Tibial nerve (tissue), 4 donors: ENCODE data around the gene ZNF318. TPM values are rescaled to one million over a fixed set of nuclear protein-coding genes. Genes with fewer than 3 reads are reported as not detected.
"Not testable (repeated sequence)": the region's sequence is repeated elsewhere in the genome, so short reads cannot be mapped to it uniquely, and the experiment has no call there.

Experiments used
- DNase-seq, 2 donors: peaks; one replicate each; pipeline ENCODE4 v3.0.0-alpha.2; 2019; ENCODE audit warnings: low spot score in 2 of 2
- H3K27ac ChIP-seq, 4 donors: fragments of 200-600 bp; sonication (generic) in 3 of 4; one replicate each; pipeline ENCODE4 v1.5.1; 2017 to 2019; ENCODE audit warnings: mild to moderate bottlenecking in 1 of 4
- H3K27me3 ChIP-seq, 2 donors: fragments of 200-600 bp; sonication (generic) in 1 of 2; one replicate each; pipeline versions ENCODE4 v1.5.1 to v1.6.0; 2017 to 2019
- H3K36me3 ChIP-seq, 3 donors: fragments of 200-600 bp; sonication (generic); one replicate each; pipeline ENCODE4 v1.5.1; 2018 to 2019
- H3K4me1 ChIP-seq, 4 donors: fragments of 200-600 bp; sonication (generic) in 3 of 4; one replicate each; pipeline ENCODE4 v1.5.1; 2017 to 2019
- H3K4me3 ChIP-seq, 4 donors: fragments of 200-600 bp; sonication (generic) in 3 of 4; one replicate each; pipeline ENCODE4 v1.5.1; 2017 to 2019; ENCODE audit warnings: mild to moderate bottlenecking in 1 of 4, moderate library complexity in 1 of 4
- H3K9me3 ChIP-seq, 4 donors: fragments of 200-600 bp; sonication (generic) in 3 of 4; one replicate each; pipeline ENCODE4 v1.5.1; 2017 to 2019
- EP300 ChIP-seq, 2 donors: sonication (generic); formaldehyde crosslinking; IDR thresholded peaks; one replicate each; pipeline ENCODE4 v1.6.1; 2017; ENCODE audit warnings: antibody characterized with exemption in 2 of 2, mild to moderate bottlenecking in 1 of 2
- POLR2A ChIP-seq, 2 donors: fragments of 450-650 bp; IDR thresholded peaks; one replicate each; pipeline ENCODE4 v1.6.1; 2017; ENCODE audit warnings: antibody characterized with exemption in 2 of 2, mild to moderate bottlenecking in 2 of 2, moderate library complexity in 2 of 2
- WGBS, 2 donors: methylation state at CpG; one replicate each; pipeline ENCODE4 v1.1.5; 2018; 5-methylcytosine and 5-hydroxymethylcytosine counted together
- total RNA-seq, 4 donors: library from RNA; depleted of rRNA; stranded (reverse); fragments of >200 nt; gene quantifications; one replicate each; pipeline ENCODE4 v1.1.0, GENCODE V29; 2016
- TF ChIP-seq, protein P1 (sequence below), 5 experiments: fragments of 200-600 bp in 3 of 5; fragments of 450-650 bp in 2 of 5; sonication (generic) in 3 of 5; IDR thresholded peaks; one replicate each; pipeline ENCODE4 v1.5.1; 2016 to 2019; ENCODE audit warnings: antibody characterized with exemption in 5 of 5, mild to moderate bottlenecking in 3 of 5, moderate library complexity in 2 of 5

The ZNF318 gene
- total RNA-seq, 4 donors from 2014 or later, result 18.4 to 26.4 (median 22.9) TPM

DNA sequence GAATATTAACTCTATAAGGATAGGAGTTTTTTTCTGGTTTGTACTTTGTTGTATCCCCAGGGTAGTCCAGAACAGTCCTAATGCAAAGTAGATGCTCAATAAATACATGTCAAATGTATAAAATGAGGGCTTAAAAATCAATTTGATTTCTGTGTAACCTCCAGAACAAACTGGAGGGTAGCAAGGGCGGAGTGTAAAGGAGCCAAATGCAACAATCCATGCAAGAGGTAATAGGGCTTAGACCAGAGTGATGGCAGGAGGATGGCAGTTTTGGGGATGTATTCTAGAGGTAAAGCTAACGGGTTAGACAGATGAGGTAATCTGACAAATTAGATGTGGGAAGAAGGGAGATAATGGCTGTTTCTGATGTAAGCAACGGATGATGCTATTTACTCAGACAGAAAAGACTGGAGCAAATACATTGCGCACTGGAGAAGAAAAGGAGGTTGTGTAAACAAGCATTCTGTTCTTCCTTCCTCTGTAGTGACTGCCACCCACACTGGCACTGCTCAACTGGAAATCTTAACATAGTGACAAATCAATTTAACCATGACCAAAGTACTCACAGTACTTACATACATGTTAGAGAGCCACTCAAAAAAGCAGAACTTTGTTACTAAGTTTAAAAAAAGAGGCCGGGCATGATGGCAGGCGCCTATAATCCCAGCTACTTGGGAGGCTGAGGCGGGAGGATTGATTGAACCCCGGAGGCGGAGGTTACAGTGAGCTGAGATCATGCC lies 2.0 kb downstream of the ZNF318 start:
- Histone ChIP-seq H3K9me3 (no peaks in the 10 kb centered on the region), H3K27me3 (no peaks in the 10 kb centered on the region), H3K27ac (no peak overlapping the region), H3K4me1 (peaks cover 0 to 36% (median 15%) of the 10 kb centered on the region in 4 donors), H3K36me3 (peaks cover 0 to 30% (median 5%) of the 10 kb centered on the region in 3 donors), H3K4me3 (peak overlapping the region in 1 of 4 donors; percentile 63)
- DNase-seq, result no peak
- no peak for TF ChIP-seq EP300 (IDR thresholded peaks at IDR 0.05)
- TF ChIP-seq POLR2A (IDR thresholded peaks at IDR 0.05), result no peak
- TF ChIP-seq, protein P1, sequence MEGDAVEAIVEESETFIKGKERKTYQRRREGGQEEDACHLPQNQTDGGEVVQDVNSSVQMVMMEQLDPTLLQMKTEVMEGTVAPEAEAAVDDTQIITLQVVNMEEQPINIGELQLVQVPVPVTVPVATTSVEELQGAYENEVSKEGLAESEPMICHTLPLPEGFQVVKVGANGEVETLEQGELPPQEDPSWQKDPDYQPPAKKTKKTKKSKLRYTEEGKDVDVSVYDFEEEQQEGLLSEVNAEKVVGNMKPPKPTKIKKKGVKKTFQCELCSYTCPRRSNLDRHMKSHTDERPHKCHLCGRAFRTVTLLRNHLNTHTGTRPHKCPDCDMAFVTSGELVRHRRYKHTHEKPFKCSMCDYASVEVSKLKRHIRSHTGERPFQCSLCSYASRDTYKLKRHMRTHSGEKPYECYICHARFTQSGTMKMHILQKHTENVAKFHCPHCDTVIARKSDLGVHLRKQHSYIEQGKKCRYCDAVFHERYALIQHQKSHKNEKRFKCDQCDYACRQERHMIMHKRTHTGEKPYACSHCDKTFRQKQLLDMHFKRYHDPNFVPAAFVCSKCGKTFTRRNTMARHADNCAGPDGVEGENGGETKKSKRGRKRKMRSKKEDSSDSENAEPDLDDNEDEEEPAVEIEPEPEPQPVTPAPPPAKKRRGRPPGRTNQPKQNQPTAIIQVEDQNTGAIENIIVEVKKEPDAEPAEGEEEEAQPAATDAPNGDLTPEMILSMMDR (IDR thresholded peaks at IDR 0.05), result no peak
- 70 to 72% methylated on average over 9 of the region's 9 CpGs for WGBS, 2 donors

DNA sequence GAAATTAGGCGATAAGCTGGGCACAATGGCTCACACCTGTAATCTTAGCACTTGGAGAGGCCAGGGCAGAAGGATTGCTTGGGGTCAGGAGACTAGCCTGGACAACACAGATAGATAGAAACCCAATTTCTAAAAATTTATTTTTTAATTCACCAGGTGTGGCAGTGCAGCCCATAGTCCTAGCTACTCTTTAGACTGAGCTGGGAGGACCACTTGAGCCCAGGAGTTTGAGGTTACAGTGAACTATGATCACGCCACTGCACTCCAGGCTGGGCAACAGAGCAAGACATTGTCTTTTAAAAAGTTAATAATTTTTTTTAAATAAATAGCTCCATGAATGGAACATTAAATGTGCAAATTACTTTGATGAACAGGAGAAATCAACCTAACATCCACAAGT lies 8.2 kb downstream of the ZNF318 start:
- WGBS, 2 donors, result 93 to 95% methylated on average over 2 of the region's 2 CpGs
- no peak overlapping the region for H3K4me3 ChIP-seq
- peaks cover 0 to 87% (median 5%) of the 10 kb centered on the region in 3 donors for H3K36me3 ChIP-seq

DNA sequence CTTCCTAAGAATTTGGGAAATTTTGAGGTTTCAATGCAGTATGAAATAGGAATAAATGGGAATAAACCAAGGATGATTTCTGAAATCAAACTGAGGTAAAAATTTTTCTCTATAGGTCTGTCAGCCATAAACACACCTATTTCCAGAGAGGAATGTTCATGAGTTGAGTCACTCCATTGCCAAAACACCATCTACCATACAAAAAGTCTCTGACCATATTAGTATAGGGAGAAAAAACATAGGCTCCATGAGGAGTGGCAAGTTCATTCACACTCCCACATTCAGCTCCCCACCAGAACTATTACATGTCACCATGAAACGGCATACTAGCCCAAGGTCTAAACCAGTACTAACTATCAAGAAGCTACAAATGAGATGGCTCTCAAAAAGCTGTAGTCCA lies 9.6 kb downstream of the ZNF318 start:
- H3K4me3 ChIP-seq, result no peak overlapping the region
- no peak overlapping the region for H3K27ac ChIP-seq
- no peaks in the 10 kb centered on the region for H3K27me3 ChIP-seq
- WGBS, 2 donors, result 83 to 91% methylated on average over 1 of the region's 1 CpG
- TF ChIP-seq, protein P1 (IDR thresholded peaks at IDR 0.05), result no peak
- TF ChIP-seq EP300 (IDR thresholded peaks at IDR 0.05), result no peak
- no peak for TF ChIP-seq POLR2A (IDR thresholded peaks at IDR 0.05)
- H3K36me3 ChIP-seq, result peaks cover 0 to 96% (median 14%) of the 10 kb centered on the region in 3 donors
- H3K9me3 ChIP-seq, result no peaks in the 10 kb centered on the region
- DNase-seq, result no peak
- H3K4me1 ChIP-seq, result no peaks in the 10 kb centered on the region

More for the DNA sequence above, 8.2 kb downstream of the ZNF318 start:
- Histone ChIP-seq H3K4me1 (peaks cover 0 to 6% (median 0%) of the 10 kb centered on the region in 4 donors), H3K27me3 (no peaks in the 10 kb centered on the region), H3K9me3 (no peaks in the 10 kb centered on the region), H3K27ac (no peak overlapping the region)
- TF ChIP-seq POLR2A (IDR thresholded peaks at IDR 0.05) (no peak), EP300 (IDR thresholded peaks at IDR 0.05) (no peak)
- TF ChIP-seq, protein P1 (IDR thresholded peaks at IDR 0.05), result no peak
- no peak for DNase-seq

DNA sequence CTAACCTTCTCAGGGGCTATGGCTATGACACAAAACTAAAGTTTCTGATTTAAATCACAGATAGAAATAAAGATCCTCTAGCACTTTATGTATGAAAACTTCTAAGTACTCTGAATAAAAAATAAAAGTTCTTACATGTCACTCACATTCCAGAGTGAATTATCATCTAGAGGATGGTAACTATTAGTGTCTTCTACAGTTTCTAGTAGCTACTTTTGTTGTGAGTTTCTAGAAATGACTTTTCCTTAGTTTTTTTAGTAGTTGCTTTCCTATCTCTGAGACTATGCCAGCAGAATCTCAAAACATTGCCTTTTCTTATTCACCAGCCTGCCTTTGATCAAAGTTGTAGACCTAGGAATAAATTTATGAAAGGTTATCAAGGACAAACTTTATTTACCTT lies 10.1 kb downstream of the ZNF318 start:
- TF ChIP-seq POLR2A (IDR thresholded peaks at IDR 0.05) (no peak), EP300 (IDR thresholded peaks at IDR 0.05) (no peak)
- TF ChIP-seq, protein P1 (IDR thresholded peaks at IDR 0.05), result no peak
- H3K9me3 ChIP-seq, result no peaks in the 10 kb centered on the region
- H3K27me3 ChIP-seq, result no peaks in the 10 kb centered on the region
- no peaks in the 10 kb centered on the region for H3K4me1 ChIP-seq
- no peak overlapping the region for H3K4me3 ChIP-seq
- H3K36me3 ChIP-seq, result peaks cover 0 to 96% (median 18%) of the 10 kb centered on the region in 3 donors
- no peak overlapping the region for H3K27ac ChIP-seq
- no peak for DNase-seq

DNA sequence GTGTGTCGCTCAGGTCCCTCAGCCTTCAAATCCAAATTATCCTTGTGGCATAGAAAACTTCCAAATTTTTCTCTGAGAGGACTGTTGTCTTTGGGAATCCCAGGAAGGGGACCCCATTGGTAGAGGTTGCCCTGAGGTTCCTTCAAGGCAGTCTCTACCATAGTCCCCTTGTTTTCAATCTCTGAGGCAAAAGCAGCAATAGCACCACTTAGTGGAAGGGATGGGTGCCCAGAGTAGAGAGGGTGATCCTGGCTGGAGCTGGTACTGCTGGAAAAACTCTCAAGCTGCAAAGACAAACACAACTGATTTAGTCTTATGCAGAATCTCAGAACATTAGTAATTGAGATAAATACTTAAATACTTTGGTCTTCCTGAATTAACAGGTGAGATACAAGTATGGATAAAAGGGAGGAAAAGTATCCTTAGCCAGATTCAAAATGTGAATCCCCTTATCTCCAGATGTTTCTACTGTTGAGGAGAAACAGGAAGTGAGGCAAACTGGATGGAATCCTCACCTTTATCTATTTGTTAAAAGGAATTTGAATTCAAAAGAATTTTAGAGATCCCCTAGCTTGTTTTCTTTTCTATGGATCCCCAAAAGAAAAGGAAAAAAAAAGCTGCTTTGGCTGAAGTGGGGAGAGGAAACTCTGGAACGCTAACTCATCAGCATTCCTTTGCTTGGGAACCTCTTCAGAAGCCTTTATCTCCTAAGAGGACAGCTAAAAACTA lies 13.4 kb downstream of the ZNF318 start:
- no peak overlapping the region for H3K4me3 ChIP-seq
- peaks cover 0 to 92% (median 16%) of the 10 kb centered on the region in 3 donors for H3K36me3 ChIP-seq
- no peak overlapping the region for H3K27ac ChIP-seq
- H3K27me3 ChIP-seq, result no peaks in the 10 kb centered on the region
- 77 to 84% methylated on average over 2 of the region's 2 CpGs for WGBS, 2 donors
- H3K4me1 ChIP-seq, result no peaks in the 10 kb centered on the region
- no peak for DNase-seq
- TF ChIP-seq POLR2A (IDR thresholded peaks at IDR 0.05), result no peak
- H3K9me3 ChIP-seq, result no peaks in the 10 kb centered on the region

DNA sequence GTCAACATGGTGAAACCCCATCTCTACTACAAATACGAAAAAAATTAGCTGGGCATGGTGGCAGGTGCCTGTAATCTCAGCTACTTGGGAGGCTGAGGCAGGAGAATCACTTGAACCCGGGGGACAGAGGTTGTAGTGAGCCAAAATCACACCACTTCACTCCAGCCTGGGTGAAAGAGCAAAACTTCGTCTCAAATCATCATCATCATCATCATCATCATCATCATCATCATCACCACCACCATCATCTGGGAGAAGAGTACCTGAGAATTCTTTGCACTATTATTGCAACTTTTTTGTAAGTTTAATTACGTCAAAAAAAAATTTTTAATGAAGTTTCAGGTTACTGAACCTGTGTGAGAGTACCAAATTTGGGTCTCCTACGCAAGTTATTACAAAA lies 17.5 kb downstream of the ZNF318 start:
- 88 to 96% methylated on average over 5 of the region's 5 CpGs for WGBS, 2 donors
- not testable (repeated sequence) for H3K4me1 ChIP-seq, DNase-seq, H3K27me3 ChIP-seq, H3K9me3 ChIP-seq, H3K4me3 ChIP-seq, H3K27ac ChIP-seq
- peaks cover 0 to 96% (median 21%) of the 10 kb centered on the region in 3 donors for H3K36me3 ChIP-seq
